ENCODE measurements around the gene INHA.

Gene INHA

DNA sequence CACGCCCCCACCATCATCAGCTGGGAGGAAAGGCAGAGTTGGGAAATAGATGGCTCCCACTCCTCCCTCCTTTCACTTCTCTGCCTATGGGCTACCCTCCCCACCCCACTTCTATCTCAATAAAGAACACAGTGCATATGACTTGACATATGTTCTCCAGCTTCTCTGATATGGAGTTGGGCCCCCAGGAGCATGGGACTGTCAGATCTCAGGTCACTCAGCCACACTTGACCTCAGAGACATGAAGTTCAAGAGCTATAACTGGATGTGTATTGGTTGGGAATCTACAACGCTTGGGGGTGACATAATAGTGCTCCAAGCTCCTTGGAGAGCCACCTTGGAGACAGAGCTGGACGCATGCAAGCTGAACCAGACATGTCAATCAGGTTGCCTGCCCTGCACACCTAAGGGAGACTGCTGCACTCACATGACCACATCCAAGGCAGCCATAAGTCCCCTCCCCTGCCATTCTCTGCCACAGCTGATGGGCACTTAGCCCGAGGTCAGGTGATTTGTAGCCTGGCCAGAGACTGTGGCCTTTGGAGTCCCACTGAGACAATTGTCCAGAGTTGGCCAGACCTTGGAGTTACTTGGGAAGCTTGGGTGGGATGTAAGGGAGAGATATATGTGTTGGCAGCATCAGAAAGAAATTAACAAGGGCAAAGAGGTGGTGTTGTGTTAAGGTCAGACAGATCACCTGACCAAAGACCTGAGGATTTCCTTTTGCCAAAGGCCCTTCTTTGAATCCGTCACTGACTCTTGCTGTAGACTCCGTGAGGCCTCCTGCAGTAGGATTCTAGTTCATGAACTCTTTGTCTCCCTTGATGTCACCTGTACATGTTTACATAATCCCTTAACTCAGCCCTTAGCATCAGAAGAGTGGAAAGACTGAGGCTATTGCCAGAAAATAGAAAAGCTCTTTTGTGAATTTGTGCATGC is 3.7 kb downstream of the INHA start:
- no peak for DNase-seq

DNA sequence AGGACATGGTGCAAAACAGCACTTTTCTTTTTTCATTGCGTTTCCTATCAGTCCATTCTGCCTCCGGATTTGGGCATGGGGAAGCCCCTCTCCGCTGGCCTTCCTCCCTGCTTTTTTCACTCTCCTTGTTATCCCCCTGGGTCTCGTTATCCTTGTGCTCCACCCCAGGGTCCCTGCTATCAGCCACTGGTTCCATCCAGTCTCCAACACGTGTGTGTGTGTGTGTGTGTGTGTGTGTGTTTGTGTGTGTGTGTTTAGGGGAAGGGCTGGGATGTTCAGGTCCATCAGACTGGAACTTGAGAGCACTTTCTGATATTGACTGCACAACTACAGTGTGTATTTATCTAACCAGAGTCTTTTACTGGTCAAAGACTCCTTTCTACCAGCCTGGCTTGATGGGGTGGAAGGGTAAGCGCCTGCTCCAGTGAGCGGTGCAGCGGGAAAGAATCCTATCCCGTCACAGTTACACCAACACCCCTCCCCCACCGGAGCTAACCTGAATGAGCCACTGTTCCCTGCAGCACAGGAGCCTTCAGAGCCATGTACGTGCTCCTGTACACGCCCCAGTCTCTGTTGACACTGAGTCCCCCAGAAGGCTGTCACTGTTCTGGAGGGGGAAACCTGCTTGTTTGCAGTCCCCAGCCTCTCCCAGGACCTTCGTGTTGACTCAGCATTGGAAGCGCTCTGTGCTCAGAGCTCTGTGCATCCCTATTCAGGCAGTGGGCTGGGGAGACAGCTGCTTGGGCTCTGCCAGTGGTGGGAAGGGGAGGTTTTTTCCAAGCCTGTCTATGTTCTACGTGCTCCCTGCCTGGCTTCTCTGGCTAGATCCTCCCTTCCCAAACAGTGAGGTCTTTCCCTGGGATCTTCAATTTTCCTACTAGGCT is 4.6 kb downstream of the INHA start:
- no peak for DNase-seq

DNA sequence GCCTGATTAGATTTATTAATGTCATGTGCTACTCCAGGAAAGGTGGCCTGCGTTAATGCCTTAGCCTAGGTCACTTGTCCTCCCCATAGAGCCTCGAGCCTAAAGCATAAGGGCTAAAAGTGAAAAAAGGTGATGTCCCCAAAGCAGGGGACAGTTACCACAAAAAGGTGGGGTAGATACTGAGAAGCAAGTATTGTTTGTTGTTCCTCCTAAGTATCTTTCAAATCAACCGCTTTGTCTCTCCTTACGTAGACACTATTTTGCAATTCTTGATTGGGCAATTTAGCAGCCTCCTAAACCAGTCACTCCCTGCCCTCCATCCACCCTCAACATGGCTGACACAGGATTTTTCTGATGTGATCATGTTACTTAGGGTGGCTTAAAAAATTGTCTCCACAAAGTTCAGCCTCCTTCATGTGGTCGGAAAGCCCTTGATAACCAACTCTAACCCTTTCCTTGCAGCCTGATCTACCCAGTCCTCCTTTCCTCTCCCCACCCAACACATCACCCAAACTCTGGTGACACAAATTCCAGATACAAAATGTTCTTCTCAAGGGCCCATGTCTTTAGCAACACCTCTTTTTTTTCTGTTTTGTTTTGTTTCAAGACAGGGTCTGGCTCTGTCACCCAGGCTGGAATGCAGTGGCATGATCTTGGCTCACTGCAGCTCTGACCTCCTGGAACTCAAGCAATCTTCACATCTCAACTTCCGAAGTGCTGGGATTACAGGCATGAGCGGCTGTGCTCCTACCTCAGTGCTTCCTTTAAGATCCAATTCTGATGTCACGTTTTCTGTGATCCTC is 6.9 kb downstream of the INHA start:
- DNase-seq, result no peak

DNA sequence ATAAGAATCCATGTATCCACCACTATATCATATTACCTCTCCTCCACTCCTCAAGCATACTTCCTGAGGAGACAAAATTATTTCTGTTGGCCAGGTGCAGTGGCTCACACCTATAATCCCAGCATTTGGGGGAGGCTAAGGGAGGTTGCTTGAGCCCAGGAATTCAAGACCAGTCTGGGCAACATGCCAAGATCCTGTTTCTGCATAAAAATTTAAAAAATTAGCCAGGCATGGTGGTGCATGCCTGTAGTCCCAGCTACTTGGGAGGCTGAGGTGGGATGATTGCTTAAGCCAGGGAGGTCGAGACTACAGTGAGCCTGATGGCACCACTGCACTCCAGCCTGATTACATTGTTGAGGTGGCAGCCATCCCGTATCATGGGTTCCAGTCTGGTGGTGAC is 9.2 kb downstream of the INHA start:
- no peak for DNase-seq

- no peak for DNase-seq
These were observed 19.0 kb downstream of the INHA start for GRCh38 chr2:219591091-219591490.

DNA sequence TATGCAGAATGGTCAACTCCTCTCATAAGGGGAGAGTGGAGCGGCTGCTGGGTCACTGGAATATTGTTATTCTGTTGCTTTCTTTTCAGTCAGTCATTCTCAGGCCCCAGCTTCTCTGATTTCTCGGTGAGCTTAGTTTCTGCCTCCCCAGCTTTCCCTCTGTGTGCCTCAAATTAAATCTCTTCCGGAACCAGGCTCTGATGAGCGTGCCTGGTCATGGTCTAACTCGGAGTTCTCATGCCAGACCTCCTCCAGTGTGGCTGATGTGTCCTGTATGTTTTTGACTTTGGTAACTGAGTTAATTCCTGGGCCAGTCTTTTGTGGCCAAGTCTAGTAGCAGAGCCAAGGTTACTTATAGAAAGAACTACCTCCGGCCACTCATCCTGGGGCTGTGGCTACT is 20.6 kb downstream of the INHA start:
- DNase-seq, result no peak

GRCh38 chr2:219593154-219593553 is 21.0 kb downstream of the INHA start:
- DNase-seq, result no peak

GRCh38 chr2:219595256-219595655 is 23.1 kb downstream of the INHA start:
- no peak for DNase-seq

- DNase-seq, result no peak
These were observed 24.9 kb downstream of the INHA start for GRCh38 chr2:219596954-219597551.

DNA sequence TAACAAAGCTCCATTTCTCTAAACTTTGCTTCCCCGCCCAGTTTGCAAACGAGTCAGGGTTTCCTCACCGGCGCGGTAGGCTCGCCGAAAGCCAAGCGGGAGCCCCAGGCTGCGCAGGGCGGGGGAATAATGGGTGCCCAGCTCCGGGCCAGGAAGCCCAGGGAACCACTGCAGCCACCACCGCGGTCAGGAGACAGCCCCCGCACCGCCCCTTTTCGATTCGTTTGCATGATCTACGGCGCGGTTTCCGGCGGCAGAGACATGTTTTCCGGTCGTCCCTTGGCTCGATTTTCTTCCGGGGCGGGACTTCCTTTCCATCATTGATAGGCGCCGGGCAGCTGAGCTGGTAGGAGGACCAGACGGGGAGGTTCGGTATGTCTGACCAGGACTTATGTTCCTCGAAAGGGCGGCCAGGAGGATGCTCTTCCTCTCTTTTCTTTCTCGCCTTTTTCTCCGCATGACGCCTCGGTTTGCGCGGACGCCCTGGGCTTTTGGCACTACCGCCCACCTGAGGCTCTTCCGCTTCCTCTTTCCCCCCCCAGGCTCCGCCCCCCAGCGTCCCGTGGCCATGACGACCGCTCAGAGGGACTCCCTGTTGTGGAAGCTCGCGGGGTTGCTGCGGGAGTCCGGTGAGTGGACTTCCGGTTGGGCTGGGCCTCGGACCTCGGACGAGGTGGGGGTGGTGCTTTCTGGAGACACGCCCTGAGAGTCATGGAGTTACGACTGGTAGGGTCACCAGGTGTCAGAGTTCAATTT is 25.6 kb downstream of the INHA start, which contains the start of gene STK11IP:
STK11IP (plus strand) TSS at position 306 of the 756 bp plus-strand sequence; CDS start at position 569, 263 bp downstream.
- DNase-seq, result peak; percentile 91

DNA sequence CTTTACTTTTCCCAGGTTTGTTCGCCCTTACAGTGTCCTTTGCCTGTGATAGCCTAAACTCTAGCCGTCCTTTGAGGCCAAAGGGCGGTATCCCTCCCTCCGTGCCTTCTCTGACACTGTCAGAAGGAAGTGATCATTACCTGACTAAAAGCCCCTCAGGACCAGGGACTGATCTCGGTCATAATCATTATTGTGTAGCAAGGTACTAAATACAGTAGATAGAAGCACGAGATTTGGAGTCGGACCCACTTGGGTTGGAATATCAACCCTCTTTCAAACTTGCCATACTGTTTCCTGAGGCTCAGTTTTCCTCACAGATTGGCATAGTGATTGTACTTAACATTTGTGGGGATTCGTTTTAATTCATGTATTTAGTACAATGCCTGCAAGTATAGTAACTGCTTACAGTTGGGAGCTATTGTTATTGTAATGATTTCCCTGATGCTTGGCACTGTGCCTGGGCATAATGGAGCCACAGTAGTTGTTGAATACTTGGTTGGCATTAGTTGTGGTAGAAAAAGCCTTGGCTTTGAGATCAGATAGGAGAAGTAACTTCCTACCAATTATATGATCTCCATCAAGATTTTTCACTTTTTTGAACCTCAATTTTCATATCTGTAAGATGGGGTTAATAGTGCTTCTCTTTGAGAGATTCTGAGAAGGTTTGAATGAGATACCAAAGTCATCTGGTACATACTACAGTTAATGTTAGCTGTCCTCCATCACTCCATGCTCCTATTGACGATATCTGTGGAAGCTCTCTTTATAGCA is 26.4 kb downstream of the INHA start:
- no peak for DNase-seq

GRCh38 chr2:219603771-219604170 is 31.7 kb downstream of the INHA start:
- no peak for DNase-seq

- DNase-seq, result no peak
These were observed 33.5 kb downstream of the INHA start for GRCh38 chr2:219605607-219605954.

DNA sequence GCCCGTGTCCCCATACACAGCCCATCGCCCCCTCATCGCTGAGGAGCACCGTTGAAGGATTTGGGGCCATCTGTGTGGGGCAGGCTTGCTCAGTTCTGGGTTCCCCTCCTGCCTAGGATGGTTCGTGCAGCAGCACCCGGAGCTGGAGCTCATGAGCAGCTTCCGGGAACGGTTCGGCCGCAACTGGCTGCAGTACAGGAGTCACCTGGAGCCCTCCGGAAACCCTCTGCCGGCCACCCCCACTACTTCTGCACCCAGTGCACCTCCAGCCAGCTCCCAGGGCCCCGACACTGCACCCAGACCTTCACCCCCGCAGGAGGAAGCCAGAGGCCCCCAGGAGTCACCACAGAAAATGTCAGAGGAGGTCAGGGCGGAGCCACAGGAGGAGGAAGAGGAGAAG is 35.8 kb downstream of the INHA start:
- DNase-seq, result no peak

DNA sequence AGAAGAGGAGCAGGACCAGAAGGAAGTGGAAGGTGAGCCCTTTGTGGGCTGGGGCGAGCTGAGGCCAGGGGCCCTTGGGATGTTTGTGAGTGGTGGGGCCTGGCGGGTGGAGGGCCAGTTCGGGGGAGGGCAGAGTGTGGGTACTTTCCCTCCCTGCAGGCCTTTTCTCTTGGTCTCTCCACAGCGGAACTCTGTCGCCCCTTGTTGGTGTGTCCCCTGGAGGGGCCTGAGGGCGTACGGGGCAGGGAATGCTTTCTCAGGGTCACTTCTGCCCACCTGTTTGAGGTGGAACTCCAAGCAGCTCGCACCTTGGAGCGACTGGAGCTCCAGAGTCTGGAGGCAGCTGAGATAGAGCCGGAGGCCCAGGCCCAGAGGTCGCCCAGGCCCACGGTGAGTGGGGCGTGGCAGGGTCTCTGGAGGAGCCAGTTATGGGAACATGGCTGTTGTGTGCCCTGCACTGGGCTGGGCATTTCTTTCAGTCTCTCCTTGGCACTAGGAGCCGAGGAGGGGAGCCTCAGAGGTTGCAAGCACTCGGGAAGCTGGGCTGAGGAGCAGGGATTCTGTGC is 36.4 kb downstream of the INHA start:
- no peak for DNase-seq

- no peak for DNase-seq
These were observed 37.1 kb downstream of the INHA start for GRCh38 chr2:219609149-219609750.

GRCh38 chr2:219611306-219611705 is 39.2 kb downstream of the INHA start:
- DNase-seq, result no peak

GRCh38 chr2:219611866-219612576 is 39.9 kb downstream of the INHA start:
- no peak for DNase-seq

DNA sequence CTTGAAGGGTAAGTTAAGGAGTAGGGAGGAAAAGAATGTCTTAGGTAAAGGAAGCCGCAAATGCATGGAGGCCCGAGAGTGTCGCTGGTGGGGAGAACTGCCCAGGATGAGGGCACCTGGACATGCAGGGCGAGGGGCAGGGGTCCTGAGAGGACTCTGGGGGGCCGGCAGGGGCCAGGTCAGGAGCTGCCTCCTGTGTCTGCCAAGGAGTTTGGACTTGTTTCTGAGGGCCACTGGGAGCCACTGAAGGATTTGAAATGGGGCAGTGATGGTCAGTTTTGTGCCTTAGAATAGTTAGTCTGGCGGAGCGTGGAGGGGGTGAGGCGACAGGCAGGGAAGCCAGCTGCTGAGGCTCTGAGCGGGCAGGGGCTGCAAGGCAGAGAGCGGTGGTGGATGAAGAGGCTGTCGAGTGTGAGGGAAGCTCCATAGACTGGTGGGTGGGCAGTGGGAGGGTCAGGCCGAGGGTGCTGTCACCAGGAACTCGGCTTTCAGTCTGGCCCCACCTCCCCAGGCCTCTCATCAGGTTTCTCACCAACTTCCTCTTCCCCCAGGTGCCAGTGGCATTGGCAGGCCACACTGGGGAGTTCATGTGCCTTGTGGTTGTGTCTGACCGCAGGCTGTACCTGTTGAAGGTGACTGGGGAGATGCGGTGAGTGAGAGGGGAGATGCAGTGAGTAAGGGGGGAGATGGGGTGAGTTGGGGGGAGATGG is 40.6 kb downstream of the INHA start:
- DNase-seq, result peak; percentile 28

Measured in CD4-positive, alpha-beta T cell treated with Interleukin-6 for 4 hours (primary cell).